Hepatic stellate cell (primary cell): ENCODE measurements around the gene FRMD4A.
"Not testable (repeated sequence)": the region's sequence is repeated elsewhere in the genome, so short reads cannot be mapped to it uniquely, and the experiment has no call there.

Experiments used
- DNase-seq: peaks from one replicate; pipeline ENCODE4 v3.0.0; 2011; ENCODE audit warnings: low spot score

The FRMD4A gene

DNA sequence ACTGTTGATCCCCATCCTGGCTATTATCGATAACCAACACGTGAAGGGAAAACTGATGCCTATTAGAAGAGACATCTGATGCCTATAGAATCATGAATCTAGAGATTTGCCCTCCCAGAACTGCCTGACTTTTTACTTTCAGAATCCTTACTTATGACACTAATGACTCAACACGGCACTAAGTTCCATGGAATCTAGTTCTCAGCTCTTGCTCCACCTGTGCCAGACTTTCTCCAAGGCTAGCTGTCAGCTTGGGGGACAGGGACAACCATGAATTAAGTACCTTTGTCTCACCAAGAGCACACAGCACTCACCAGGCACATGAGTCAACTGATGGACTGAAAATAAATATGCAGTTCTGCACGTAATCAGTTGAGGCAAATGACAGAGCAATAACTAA lies 184.2 kb downstream of the FRMD4A start:
- DNase-seq, result no peak

DNA sequence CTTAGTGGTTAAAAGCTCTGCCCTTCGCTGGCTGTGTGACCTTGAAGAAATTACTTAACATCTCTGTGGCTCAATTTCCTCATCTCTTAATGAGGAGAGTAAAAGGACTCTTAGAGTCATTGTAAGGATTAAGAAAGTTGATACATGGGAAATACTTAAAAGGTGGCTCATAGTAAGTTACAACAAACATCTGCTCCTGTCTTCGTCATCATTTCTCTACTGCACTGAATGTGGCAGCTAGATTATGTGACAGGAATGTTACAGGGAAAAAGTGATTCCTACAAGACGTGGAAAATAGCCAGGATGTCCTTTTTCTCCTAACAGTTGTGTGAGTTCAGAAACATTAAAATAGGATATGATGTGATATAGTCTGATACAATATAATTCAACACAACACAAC lies 184.7 kb downstream of the FRMD4A start:
- no peak for DNase-seq

DNA sequence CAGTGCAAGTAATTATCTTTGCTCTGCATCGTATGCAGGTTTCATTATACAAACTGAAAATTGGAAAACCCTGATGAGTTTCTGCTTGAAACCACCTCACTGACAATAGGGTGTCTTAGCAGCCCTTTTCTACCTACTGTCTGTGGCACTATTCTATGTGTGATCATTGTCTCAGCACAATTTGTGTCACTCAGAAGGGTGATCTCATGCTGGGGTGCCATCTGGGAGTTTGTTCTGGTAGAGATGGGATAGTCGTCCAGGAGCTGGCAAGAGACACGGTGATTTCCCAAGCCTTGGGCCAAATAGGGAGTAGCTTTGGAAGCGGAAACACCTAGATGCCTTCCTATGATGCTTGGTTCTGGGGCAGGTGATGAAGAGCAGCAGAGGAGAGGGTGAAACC lies 186.3 kb downstream of the FRMD4A start:
- DNase-seq, result no peak

- DNase-seq, result no peak
Measured at GRCh38 chr10:14142606-14143250, 188.0 kb downstream of the FRMD4A start.

DNA sequence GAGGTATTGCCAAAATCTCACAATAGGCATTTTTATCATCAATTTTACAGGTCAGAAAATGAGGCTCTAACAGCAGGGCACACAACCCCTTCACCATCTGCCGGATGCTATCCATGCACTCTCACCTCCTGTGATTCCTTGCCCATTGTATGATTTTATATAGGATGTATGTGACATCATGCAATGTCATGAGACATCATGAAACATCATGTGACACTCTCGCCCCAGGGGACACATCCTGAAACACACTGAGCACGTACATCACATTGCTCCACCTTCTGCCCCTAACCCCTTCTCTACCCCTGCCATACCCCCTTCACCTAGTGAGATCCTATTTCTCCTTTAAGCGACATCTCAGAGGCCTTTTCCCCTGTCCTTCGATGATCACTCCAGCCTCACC lies 189.4 kb downstream of the FRMD4A start:
- no peak for DNase-seq

GRCh38 chr10:14137391-14137790 lies 193.3 kb downstream of the FRMD4A start:
- DNase-seq, result no peak

DNA sequence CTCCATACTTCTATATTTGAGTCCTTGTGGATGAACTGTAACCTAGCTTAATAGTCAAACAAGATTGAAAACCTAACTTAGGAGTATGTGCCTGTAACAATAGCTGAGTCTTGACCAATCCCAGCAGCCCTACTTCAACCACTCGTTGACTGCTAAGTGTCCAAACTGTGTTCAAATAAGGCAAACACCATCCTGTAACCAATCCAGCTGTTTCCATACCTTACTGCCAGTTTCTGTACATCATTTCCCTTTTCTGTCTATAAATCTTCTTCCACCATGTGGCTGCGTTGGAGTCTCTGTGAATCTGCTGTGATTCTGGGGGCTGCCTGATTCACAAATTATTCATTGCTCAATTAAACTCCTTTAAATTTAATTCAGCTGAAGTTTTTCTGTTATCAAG lies 195.5 kb downstream of the FRMD4A start:
- DNase-seq, result not testable (repeated sequence)

GRCh38 chr10:14134275-14134674 lies 196.4 kb downstream of the FRMD4A start:
- no peak for DNase-seq

GRCh38 chr10:14131261-14131960 lies 199.3 kb downstream of the FRMD4A start:
- no peak for DNase-seq

- no peak for DNase-seq
Measured at GRCh38 chr10:14129770-14130169, 201.0 kb downstream of the FRMD4A start.

GRCh38 chr10:14128519-14128918 lies 202.2 kb downstream of the FRMD4A start:
- DNase-seq, result no peak

GRCh38 chr10:14126697-14127440 lies 203.9 kb downstream of the FRMD4A start:
- no peak for DNase-seq

- no peak for DNase-seq
Measured at GRCh38 chr10:14125564-14125963, 205.2 kb downstream of the FRMD4A start.

GRCh38 chr10:14124941-14125340 lies 205.8 kb downstream of the FRMD4A start:
- no peak for DNase-seq

DNA sequence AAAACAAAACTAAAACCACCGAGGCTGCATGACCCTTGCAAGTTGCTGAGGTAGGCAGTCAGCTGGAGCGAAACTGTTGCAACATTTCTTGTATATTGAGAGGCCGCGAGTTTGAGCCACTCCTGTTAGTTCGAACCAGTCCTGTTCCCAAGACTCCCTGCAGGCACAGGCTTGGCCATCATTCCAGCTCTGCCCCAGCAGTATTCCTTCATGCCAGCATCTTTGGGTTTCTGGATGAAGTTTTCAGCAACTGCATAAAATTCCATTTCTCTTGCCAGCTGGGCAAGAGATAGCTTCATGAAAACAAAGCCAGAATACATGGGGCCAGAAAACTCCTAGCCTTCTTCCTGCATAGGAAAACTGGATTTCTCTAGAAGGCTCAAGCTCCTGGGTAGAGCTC lies 207.6 kb downstream of the FRMD4A start:
- no peak for DNase-seq

DNA sequence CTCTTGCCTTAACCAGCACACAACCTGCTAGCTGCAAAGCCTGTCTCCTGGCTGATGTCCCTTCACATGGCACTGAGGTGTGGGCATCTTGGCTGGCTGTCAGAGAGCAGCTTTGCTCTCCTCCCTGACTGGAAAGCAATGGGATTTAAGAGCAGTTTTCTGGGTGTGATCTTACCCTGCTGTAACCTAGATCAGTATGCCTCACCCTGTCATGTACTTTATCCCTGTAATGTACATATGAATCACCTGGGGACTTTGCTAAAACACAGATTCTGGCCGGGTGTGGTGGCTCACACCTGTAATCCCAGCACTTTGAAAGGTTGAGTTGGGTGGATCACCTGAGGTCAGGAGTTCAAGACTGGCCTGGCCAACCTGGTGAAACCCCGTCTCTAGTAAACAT lies 209.9 kb downstream of the FRMD4A start:
- no peak for DNase-seq

DNA sequence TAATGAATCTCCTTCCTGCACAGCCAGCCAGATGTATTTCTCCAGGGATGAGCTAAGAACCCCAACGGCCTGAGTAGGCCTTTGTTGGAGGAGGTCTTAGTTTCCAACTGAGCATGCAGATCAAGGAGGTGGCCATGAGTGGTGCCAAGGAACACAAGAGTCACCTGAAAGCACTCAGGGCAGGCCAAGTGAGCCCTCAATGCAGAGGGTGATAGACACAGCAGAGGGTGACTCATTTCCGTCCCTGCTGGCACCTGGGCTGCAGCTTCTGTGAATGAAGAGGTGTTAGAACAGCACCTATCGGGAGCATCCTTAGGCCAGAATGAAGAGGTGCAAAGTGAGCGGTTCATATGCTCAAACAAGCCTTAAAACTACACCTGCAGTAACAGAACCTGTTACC lies 211.8 kb downstream of the FRMD4A start:
- no peak for DNase-seq

DNA sequence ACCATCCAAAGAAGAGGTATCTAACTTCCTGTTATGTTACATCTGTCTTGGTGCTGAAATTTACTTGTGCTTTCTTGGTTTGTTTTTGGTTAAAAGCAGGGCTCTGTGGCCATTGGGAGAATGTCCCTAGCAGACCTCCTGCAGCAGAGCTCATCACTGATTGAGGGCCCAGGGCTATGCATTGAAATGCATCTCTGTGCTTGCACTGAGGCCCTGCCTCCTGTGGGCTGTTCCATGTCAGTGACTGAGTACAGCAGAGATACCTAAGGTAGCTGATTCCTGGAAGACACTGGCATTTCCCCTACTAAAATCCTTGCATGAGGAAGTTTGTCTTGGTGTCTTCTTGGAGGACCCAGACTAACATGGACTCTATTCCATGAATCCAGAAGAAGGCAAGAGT lies 213.9 kb downstream of the FRMD4A start:
- DNase-seq, result no peak

DNA sequence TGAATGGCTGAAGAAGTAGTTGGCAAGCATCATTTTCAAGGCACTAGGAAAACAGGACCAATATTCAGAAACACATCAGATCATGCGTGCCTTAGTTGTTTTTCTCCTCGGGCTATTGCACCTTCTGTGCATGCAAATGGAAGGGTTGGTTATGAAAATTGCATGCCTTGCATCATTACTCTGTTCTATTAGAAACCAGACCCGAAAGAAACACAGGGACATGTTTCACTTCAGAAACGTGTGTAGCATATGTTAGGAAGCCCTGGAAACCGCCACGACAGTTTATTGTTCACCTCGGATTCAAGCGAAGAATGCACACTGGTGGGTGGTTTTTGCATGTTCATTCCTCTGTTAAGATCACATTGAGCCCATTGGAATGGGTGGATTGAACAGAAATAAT lies 214.7 kb downstream of the FRMD4A start:
- no peak for DNase-seq

DNA sequence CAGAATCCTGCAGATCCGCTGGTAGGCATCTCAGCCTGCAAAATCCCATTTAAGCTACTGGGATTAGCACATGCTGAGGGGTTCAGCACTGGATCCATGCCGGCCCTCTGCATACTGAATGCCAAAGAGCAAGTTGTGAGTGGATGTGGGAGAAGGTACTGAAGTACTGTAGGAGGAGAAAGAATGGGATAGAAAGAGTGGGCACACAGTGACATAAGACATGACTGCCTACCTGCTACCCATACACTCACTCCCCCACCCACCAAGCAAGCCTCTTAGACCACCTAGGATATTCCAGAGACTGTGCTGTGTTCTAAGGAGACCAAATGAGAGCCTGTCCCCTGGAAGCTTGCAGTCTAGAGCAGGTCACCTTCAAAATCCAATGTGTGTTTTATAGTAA lies 215.9 kb downstream of the FRMD4A start:
- DNase-seq, result no peak

DNA sequence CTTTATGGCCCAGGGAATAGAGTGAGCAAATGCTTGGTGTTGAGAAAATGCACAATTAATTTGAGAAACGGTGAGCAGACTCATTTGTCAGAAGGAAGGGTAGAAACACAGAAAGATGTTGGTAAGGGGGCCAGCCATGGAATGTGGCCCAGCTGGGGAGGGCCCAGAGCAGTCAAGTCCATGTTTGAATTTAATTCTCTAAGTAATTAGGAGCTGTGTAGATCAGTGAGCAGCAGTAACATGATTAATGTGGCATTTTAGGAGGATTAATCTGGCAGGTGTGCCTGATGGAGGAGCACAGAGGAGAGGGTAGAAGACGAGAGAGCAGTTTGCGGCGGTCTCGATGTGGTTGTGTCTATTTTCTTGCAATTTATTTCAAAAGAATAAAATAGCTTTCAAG lies 218.7 kb downstream of the FRMD4A start:
- no peak for DNase-seq

DNA sequence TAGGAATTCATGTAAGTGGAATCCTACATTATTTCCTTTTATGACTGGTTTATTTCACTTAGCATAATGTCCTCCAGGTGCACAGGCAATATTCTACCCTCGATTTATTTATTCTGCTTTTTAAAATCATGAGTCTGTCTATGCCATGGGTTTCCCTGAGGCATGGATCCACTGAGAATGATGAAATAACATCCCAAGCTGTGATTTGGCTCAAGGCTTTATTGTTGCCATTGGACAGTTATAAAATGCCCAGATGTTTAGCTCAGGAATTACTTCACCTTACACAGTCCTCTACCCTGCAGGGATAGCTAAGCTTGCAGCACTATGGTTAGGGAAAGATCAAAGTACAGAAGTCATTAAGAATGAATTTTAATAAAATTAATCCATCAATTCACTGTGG lies 219.5 kb downstream of the FRMD4A start:
- DNase-seq, result no peak

DNA sequence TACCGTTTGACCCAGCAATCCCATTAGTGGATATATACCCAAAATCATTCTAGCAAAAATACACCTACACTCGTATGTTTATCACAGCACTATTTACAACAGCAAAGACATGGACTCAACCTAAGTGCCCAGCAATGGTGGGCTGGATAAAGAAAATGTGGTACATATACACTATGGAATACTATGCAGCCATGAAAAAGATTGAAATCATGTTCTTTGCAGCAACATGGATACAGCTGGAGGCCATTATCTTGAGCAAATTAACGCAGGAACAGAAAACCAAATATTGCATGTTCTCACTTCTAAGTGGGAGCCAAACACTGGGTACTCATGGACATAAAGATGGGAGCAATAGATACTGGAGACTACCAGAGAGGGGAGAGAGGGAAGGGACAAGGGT lies 223.9 kb downstream of the FRMD4A start:
- DNase-seq, result no peak
